Fibroblast of pulmonary artery (primary cell): ENCODE results near the gene CPXM2.

Experiments used
- DNase-seq: peaks from one replicate; pipeline ENCODE4 v3.0.0-alpha.2; 2010; ENCODE audit warnings: low read depth
- H3K4me3 ChIP-seq: replicated peaks from 2 replicates; pipeline ENCODE4 v1.5.1; 2011; ENCODE audit warnings: low read depth, mild to moderate bottlenecking, control low read depth, low read length, moderate library complexity
- CTCF ChIP-seq: IDR thresholded peaks from 2 replicates; pipeline ENCODE4 v1.5.1; 2011; ENCODE audit warnings: mild to moderate bottlenecking, control low read depth, low read length, inconsistent platforms; ENCODE audit errors: missing control alignments

CPXM2 gene

GRCh38 chr10:123879606-123880257 is 11.9 kb downstream of the CPXM2 start:
- no peak overlapping the region for H3K4me3 ChIP-seq
- TF ChIP-seq CTCF: no peak
- no peak for DNase-seq

GRCh38 chr10:123878666-123879303 is 12.8 kb downstream of the CPXM2 start:
- TF ChIP-seq CTCF: no peak
- no peak overlapping the region for H3K4me3 ChIP-seq
- DNase-seq: no peak

- TF ChIP-seq CTCF: no peak
- DNase-seq: no peak
- H3K4me3 ChIP-seq: no peak overlapping the region
Observed at GRCh38 chr10:123870260-123870659, 21.3 kb downstream of the CPXM2 start.

- no peak for TF ChIP-seq CTCF
- DNase-seq: no peak
- no peak overlapping the region for H3K4me3 ChIP-seq
Observed at GRCh38 chr10:123869020-123869414, 22.6 kb downstream of the CPXM2 start.

GRCh38 chr10:123868038-123869019 is 23.3 kb downstream of the CPXM2 start:
- no peak for TF ChIP-seq CTCF
- H3K4me3 ChIP-seq: no peak overlapping the region
- no peak for DNase-seq

- no peak for DNase-seq
- no peak overlapping the region for H3K4me3 ChIP-seq
- no peak for TF ChIP-seq CTCF
Observed at GRCh38 chr10:123865880-123866279, 25.7 kb downstream of the CPXM2 start.
